DMS153 treated with DMSO at 0.1 percent for 48 hours (cell line): ENCODE measurements around the gene SYNE3.
"Not testable (repeated sequence)": the region's sequence is repeated elsewhere in the genome, so short reads cannot be mapped to it uniquely, and the experiment has no call there.

Experiments
- DNase-seq: peaks from one replicate; lab custom pipeline; 2025; ENCODE audit not compliant: unreplicated experiment; lab: John Stamatoyannopoulos, UW

Gene SYNE3

DNA sequence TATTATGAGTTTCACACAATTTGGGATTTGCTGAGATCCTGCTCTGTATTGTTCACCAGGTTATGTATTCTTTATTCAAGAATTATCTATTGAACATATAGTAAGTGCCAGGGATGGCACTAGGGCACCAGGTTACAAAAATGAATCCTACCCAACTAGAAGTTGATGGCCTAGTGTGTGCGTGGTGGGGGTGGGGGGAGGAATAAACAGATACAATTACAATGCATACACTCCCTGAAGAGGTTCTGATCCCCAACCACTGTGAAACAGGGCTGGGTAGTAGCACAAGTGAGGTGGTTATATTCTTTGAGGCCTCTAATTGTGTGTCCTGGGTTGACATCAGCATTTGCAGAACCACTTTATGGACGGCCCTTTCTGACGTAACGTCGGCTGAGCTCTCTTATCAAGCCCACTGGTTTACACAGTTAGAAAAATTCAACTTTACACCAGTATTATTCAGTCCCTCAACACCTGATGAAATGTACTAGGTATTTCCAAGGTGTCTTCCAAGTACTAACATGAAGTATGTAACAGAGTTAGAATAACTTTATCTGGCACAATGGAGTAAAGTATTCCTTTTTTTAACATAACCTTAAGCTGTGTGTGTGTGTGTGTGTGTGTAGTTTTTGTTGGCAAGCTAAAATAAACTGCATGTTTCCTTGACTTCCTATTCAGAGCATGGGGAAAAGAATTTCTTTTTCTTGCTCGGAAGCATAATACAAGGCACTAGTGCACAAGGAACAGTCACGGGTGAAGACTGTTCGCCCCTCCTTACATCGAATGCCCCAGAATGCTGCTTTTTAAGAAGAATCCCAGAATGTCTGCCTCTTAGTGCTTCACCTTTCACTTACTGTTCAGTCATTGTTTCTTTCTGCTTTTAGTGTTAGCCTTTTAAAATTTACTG lies 10.3 kb upstream of the SYNE3 start:
- DNase-seq, result no peak

DNA sequence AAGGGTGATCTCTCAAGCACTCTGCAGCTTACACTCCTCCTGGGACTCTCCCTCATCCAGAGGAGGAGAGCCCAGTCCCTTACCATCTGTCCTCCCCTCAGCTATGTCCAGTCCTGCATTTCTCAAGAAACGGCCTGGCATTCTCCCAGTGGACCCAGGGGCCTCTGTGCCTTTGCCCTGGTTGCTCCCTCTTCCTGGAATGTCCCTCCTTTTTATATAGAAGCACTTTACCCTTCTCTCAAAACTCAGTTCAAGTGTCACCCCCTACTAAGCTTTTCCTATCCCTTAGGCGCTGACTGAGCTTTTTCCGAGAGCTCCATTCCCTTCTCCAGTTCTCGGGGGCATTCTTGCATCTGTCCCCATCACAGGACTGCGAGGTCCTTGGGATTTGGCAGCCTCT lies 9.5 kb upstream of the SYNE3 start:
- no peak for DNase-seq

DNA sequence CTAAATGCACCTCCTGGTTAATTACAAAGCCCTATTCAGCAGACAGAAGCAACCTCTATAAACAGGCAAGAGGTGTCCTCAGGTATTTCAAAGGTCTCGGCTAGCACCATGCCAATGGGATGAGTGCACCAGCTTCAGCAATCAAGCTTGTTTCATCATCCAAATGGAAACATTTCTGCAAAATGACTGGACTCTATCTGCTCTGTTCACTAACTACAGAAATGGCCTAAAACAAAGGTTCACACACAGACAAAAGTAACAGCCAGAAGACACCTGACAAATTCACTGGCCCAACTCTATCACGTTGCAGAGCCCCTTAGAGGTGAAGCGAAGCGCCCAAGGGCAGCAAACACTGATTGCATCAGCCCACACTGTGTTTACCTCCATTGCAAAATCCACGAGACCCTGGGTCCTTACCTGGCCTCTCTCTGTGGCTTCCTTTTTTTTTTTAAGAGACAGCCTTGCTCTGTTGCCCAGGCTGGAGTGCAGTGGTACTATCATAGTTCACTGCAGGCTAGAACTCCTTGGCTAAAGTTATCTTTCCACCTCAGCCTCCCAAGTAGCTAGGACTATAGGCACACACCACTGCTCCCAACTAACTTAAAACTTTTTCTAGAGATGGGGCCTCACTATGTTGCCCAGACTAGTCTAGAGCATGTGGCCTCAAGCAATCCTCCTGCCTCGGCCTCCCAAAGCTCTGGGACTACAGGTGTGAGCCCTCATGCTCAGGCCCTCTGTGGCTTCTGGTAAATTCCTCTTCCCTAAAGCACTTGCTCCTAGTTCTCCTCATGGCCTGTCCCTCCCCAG lies 8.5 kb upstream of the SYNE3 start:
- no peak for DNase-seq

DNA sequence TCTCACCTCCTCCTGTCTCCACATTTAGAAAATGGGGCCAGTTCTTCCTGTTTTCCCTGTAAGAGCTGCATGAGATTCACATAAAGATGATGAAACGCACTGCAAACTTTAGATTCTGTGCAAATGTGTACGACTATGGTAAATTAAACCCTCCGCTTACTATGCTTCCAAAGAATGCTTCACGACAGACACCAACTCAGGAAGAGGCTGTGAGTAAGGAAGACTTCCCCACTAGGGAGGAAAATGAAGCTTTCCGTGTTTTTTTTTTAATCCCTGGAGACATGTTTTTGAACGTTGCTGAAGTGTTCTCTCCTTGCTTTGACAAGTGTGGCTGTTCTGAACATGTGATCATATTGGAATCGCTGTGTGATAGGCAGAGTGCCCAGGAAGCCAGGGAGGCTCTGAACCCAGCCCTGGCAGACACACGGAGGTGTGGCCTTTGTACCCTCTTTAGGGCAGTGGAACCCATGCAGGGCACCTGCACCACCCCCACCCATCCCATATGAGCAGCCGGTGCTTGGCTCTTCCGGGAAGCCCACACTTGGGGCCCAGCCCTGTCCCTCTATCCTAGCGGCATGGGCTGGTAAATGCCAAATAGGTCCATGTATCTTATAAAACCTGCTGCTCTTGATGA lies 7.5 kb upstream of the SYNE3 start:
- DNase-seq, result peak; percentile 57

DNA sequence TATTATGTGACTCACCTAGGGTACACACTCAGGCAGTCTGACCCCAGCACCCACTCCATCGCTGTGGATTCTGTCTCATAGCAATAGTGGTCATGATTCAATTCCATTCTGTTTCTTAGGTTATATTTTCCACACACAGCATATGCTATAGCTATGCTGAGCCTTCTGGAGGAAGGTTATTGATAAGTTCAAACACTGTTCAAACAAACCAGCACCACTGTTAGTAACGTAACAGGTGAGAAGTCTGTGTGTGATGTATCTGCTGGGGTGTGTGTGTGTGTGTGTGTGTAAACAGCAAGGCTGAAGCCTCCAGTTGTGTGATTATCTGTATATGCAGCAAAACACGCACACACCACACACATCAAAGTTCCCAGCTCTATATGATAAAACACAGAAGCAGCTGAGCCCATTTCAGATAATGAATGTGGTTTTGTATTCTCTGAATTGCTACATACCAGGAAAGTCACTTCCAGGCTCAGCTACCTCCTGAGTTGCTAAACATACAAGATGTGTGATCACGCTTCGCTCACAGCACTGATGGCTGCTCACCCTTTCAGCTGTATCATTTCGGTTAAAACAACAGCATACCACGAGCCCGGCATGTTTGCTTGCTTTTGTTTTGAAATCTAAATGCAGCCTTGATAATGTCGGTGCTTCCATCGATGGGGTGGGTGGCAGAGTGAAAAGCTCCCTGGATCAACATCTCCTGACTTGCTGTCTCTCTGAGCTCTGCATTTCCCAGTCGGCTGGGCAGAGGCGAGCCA lies 6.8 kb upstream of the SYNE3 start:
- DNase-seq, result no peak

DNA sequence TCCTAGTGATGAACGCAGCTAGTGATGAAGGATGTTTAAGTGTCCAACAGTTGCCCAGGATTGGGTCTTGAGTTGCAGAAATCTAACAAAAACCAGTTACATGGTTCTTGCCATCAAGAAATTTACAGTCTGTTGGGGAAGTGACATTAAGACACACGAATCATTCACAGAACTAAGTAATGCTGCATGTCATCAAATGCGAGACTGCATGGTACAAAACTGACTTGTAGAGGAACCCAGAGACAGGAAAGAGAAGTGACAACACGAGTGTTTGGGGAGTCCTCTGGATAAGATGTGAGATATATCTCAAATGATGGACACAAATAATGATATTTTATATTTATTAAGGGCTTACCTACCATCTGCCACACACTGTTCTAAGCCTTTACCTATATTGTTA lies 6.1 kb upstream of the SYNE3 start:
- DNase-seq, result no peak

DNA sequence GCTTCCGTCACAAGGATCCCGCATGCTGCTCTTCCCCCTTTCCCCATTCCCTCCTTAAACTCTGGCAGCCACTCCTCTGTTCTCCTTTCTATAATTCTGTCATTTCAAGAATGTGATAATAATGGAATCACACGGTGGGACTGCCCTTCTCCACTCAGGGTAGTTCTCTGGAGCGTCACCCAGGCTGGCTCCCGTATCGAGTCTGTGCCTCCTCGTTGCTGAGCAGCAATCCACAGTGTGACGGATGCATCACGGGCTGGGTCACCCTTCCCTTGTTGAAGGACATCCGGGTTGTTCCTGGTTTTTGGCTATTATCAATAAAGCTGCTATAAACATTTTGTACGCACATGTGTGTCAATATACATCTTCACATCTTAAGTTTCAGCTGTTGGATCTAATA lies 5.7 kb upstream of the SYNE3 start:
- no peak for DNase-seq

DNA sequence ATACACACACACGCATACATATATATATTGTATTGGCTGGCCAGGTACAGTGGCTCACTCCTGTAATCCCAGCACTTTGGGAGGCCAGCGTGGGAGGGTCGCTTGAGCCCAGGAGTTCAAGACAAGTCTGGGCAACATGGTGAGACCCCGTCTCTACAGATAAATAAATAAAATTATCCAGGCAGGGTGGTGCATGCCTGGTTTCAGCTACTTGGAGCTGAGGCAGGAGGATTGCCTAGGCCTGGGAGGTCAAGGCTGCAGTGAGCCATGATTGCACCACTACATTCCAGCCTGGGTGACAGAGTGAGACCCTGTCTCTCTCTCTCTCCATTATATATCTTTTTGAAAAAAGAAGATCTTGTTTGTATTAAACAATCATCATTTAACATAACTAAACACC lies 4.6 kb upstream of the SYNE3 start:
- DNase-seq, result no peak

DNA sequence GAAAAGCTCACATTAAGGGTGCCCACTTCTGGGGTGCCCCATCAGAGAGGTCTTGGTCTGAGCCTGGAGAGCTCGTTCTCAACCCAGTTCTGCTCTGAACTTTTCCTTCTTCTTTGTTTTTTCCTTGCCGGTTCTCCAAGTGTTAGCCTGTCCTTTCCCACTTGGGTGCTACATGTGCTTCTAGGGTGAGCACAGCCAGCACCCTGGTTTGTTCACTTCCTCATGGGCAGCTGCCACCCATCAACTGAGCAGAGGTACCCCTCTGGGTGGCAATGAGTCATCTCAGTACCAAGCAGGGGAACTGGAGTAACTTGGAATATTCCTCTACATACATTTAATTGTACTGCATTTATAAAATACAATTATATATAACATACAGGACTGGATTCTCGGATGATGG lies 3.9 kb upstream of the SYNE3 start:
- DNase-seq, result no peak

DNA sequence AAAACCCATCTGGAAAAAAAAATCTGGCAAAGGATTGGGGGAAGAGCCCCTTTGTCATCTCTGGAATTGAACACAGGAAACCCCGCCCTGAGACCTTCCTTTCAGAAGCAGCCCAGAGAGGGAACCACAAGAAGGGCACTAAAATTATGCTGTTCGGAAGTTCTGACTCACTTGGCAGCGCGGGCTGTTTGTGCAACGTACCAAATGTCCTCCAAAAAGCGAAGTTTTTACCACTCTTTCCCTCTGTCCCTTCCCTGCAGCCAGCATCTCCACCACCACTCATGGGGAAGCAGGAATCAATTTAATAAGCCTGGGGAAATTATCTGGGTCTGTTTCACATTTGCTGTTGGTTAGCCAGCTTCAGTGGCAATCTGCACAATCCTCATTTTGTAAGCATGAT lies 3.2 kb upstream of the SYNE3 start:
- DNase-seq, result no peak

DNA sequence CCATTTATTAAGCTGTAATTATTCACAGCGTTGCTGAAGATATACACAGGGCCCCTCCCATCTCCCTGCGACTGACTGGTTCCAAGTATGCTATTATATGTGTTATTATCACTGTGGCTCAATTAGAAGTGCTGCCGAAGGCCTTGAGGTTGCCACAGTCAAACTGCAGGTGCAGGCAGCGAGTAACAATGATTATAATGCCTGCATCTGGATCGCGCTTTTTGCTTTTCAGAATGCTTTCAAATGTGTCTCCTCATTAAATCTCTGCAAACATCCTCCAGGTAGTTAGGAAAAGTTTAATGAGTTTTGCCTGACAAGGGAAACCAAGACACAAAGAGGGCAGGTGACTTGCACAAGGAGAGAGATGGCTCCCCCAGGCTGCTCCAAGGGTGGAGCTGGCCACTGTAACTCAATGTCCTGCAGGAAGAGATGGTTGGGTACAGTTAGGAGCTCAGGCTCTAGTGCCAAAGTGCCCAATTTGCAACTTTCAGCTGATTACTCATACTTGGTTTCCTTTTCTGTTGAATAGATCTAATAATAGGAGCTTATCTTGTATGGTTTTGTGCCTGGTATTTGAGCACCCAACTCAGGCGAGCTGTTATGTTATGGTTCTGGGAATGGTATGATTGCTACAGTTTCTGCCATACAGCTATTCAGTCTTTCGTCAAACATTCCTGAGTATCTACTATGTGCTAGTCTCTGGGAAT lies 1.7 kb upstream of the SYNE3 start:
- no peak for DNase-seq

DNA sequence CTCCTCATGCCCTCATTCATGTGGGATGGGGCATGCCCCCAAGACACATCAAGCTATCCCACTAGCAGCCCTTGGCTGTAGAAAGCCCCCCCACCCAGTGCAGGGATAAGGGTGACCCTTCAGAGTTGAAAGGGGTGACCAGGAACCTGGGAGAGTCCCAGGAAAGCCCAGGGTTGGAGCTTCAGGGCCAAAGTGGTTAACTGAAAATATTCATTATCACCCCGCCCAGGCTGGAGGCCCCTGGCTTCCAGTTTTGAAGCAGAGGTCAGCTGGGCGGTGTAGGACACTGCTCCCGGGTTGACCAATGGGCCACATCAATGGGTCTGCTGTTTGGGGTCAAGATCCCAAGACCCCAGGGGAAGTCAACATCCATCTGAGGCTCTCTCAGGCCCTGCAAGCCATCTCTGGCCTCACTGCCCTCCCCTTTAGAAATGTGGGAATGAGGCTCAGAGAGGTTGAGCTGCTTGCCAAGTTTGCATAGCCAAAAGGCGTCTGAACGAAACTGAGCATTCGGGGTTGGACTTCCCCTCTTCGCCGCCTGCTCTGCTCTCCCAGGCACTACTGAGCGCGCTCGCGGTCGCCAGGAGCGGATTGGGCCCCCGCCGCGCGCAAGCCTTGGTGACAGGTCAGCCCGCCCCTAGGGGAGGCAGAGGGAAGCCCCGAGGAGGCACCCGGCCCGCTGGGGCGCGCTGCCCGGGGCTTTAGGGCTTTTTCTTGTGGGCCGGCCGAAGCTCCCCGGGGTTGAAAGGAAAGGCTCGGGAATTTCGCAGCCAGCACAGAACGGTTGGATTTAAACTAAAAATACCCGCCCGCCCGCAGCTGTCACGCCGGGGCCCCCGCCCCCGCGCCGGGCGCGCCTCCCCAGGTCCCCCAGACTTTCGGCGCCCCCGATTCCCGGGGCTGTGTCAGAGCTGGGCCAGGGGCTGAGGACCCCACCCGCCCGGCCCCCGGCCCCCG lies 576 bp downstream of the SYNE3 start:
- DNase-seq, result peak; percentile 14

DNA sequence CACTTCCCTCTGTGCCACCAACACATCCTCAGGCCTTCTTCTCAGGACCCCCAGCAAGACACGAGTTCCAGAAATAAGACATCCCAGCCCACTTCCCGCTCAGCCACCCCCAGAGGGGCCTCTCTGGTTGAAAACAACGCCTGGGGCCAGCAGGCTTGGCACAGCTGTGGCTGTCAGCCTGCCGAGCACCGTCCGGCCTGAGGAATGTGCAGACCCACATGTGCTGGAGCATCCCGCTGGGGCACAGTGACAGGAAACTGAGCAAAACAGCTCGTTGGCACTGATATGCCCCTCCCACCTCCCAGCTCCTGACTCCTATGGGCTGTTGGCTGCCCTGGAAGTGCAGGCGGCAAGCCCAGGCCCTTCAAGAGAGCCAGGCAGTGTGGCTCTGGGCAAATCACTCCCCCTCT lies 1.4 kb downstream of the SYNE3 start:
- DNase-seq, result peak; percentile 47

DNA sequence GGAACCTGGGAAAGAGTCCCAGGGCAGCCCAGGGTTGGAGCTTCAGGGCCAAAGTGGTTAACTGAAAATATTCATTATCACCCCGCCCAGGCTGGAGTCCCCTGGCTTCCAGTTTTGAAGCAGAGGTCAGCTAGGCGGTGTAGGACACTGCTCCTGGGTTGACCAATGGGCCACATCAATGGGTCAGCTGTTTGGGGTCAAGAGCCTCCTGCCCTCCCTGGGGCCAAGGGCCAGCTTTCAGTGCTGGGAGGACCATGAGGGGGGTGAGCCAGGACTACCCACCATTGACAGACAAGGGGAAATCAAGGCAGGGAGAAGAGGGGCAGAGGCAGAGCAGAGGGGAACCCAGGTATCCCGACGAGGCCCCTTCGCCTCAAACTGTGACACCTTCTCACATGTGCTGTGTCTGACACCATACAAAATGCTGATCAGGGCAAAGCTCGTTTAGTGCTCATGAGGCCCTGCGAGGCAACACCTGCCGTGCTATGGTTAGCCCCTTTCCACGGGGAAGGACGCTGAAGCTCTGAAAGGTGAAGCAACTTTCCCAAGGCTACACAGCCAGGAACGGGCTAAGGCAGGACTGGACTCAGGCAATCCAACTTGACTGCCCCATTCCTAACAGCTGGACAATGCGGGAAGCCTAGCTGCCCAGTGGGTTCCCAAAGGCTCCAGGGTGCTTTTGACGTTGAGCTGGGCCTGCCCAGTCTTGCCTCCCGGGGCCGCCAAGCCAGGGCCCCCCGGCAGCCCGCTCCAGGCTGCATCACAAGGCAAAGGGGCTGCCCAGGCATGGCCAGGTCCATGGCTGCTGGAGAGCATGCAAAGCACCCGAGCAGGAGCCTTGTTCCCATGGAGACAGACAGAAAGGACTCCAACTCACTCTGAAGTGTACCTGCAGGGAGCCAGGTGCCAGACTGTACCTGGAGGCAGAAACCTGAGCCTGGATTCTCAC lies 2.0 kb downstream of the SYNE3 start:
- peak; percentile 75 for DNase-seq

DNA sequence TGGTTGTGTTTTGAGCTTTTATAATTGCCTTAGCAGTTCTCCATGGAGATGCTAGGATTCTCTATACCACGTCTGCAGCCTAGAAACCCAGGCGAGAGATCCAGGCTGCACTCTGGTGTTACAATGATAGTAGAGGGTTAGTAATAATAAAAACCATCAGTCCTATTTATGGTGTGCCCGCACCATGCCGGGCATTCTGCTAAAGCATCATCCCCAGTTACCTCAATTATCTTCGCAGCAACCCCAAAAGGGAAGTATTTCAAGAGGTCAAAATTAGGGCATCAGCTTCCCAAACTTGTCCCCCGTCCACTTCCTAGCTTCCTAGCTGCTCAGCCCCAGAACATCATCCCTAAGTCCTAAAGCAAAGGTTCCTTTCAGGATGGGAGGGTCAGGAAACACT lies 3.2 kb downstream of the SYNE3 start:
- DNase-seq, result no peak

DNA sequence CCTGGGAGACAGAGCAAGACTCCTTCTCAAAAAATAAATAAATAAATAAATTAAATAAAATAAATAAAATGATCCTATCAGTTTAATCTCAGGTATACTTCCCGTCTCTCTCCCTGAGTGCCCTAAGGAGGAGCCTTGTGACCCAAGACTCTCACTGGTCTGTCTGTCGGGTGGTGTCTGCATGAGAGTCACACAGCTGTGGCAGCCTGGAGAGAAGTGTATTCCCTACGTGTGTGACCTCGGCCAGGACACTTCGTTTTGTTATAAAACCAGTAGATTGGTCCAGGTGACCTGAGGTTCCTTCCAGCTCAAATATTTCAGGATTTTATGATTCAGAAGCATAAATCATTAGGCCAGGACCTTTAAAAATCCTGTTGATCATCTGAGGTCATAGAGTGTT lies 4.8 kb downstream of the SYNE3 start:
- DNase-seq, result no peak

DNA sequence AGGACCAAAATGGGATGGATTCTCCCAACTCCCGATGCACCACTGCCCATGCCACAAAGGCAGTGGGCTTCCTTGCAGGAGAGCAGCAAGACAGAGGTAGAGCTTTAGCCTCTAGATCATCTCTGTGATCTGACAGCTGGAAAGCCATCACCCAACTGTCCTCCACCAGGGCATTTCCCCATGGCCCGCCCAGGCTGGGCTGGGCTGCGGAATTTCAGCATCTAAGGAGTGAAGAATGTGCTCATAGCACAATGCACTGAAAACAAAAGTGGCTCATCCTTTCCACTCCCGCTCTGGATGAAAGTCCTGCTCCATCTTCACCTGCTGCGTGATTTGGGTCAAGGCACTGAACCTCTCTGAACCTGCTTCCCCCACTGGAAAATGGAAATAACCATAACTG lies 5.6 kb downstream of the SYNE3 start:
- DNase-seq, result no peak

DNA sequence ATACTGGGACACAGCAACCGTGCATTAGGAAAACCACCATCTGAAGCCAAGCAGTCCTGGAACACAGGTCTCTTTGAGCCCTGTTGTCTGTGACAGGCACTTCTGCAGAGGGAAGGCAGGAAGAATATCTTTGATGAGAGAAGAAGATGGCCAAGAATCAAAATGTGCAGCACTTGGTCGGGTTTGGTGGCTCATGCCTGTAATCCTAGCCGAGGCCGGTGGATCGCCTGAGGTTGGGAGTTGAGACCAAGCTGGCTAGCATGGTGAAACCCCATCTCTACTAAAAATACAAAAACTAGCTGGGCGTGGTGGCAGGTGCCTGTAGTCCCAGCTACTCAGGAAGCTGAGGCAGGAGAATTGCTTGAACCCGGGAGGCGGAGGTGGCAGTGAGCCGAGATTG lies 6.1 kb downstream of the SYNE3 start:
- DNase-seq, result not testable (repeated sequence)
